HG02973 (cell line): ENCODE data around the gene PES1.
"Not testable (repeated sequence)": the region's sequence is repeated elsewhere in the genome, so short reads cannot be mapped to it uniquely, and the experiment has no call there.

ENCODE experiments used
- ATAC-seq: cut with Tn5 transposase; IDR thresholded peaks from one replicate; pipeline ENCODE4 v1.9.1; 2021; ENCODE audit warnings: moderate library complexity; ENCODE audit not compliant: unreplicated experiment

Gene PES1

DNA sequence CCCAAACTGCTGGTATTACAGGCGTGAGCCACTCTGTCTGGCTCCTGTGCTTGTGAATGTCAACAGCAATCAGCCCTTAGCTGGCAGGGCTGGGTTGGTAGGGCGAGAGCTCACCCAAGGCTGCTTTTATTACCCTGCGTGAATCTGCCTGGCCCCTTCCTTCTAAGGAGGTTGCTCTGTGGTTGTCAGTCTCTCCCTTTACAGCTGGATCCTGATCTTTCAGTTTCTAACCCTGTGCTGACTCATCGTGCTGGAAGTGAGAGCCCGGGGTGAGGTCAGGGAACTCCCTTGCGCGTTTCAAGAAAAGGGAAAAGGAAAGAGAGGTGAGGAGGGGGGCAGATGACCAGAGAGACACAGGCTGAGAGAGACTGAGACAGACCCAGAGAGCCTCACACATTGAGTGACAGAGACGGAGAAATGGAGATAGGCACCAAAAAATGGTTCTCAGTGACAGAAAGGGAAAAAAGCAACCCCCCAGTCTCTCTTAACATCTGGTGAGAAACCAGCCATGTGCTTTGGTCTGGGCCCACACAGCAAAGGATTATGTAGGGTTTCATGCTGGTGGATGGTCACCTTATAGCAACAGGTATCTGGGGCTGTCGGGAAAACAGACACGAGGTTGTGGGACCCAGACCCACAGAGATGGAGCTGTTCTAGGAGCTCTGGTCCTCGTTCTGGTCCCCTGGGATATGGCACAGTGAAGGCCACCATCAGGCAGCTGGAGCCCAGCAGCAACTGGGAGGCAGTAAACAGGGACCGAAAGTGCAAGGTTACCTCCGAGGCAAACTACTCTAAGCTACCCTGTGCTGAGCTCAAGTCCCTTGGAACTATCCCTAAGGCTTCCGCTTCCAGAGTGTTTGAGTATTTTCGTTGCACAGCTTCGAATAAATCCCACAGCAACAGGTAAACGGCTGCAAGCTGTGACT, 17.8 kb upstream of the PES1 start:
- ATAC-seq = no peak

DNA sequence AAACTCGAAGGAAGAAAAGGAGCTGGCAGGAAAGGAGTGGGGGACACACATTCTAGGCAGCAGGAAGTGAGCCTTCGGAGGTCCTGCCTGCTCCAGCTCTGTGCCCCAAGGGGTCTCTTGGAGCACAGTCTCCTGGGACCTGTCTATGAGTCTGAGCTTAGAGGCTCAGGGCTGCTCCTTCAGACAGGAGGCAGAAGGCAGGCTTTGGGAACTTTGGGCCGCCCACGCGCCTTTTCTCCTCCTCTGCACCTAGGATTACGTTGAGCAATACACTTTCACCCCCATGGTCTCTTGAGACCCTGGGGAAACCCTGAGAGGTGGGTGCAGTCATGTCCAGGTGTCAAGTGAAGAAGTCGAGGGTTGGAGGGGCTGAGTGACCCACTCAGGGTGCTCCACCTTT, 16.2 kb upstream of the PES1 start:
- no peak for ATAC-seq

DNA sequence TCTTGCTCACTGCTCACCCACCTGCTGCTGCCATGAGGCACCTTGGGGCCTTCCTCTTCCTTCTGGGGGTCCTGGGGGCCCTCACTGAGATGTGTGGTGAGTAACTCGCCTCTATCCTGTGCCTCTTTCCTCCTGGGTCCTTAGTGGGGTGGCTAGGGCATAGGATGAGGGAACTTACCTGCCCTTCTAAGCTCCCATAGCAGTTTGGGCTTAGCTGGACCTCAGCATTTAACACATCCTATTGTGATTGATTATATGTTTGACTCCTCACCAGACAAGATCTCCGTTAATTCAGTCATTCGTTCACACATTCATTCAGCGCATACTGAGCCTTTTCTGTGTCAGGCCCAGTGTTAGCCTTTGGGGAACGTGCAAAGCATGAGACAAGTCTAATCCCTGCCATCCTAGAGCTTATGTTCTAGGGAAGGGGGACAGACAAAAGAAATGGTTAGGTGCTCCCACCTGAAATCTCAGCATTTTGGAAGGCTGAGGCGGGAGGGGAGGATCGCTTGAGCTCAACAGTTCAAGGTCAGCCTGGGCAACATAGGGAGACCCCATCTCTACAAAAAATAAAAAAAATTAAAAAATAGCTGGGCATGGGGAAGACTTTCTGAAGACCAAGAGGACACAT, 15.7 kb upstream of the PES1 start:
- no peak for ATAC-seq

DNA sequence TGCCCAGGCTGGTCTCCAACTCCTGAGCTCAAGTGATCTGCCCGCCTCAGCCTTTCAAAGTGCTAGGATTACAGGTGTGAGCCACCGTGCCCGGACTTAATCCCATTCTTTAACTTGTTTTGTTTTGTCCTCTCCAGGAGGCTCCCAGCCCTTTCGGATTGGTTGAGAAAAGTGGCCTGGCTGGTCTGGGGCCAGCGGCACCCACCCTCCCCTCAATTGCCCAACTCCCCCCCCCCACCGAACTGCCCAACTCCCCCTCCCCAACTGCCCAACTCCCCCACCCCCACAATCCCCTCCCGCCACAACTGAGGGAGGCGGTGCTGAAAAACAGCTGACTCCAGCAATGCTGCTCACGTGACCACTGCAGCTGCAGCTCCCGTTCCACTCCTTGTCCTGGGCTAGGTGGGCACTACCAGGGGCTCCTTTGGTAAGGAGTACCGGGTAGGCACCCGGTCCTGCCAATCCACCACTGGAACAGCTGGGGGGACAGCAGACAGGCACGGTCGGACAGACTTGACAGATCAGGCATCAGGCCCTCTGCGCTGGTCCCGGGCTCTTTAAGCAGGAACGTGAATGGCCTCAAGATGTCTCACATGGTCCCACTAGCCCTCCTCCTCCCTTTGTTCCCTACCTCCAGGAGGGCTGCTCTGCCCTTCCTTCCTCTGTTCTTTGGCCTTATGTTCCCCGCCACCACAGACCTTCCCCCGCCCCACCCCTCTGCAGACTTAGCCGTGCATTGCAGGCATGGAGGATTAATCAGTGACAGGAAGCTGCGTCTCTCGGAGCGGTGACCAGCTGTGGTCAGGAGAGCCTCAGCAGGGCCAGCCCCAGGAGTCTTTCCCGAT, 15.0 kb upstream of the PES1 start, which contains the start of gene TCN2:
Gene TCN2 (plus strand): TSS at position 720 of the 845 bp plus-strand sequence. CDS start 158 bp downstream, outside the sequence.
- no peak for ATAC-seq

DNA sequence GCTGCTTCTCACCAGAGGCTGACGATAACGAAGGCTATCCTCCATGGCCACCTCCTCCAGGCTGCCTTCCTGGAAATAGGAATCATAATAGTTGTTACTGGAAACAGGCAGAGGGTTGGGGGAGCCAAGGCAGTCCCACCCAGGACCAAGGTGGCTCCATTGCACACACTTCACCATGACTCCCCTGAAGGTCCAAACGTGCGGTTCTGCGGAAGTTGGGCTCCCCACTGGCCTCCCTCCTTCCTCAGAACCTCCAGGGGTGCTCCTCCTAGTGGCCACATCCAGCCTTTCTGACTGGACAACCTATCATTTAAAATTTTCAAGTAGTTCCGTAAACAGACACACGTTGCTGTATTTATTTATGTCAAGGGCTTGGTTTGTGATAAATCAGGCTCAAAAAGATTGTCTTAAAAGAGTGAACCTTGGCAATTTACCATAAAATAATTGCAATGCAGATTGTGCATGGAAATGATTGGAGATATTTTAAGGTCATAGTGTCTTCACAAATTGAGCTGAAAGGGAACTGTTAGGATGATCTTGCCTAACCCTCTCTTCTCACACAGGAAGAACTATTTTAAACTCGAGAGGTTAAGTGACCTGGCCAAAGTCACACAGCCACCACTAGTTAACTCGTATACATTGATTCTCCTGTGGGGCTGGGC, 13.9 kb upstream of the PES1 start:
- ATAC-seq = no peak

DNA sequence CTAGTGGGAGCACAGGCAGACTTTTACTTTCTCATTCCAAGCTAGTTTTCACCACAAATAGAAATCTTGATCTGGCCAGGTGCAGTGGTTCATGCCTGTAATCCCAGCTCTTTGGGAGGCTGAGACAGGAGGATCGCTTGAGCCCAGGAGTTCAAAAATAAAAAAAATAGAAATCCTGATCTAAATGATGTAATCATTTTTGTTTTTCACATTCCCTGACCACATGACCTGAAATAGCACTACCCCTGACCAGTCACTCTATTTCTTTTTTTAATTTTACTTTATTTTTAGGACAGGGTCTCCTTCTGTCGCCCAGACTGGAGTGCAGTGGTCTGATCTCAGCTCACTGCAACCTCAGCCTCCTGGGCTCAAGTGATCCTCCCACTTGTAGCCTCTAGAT, 13.0 kb upstream of the PES1 start:
- ATAC-seq = no peak

GRCh38 chr22:30603801-30604200, 12.1 kb upstream of the PES1 start:
- no peak for ATAC-seq

DNA sequence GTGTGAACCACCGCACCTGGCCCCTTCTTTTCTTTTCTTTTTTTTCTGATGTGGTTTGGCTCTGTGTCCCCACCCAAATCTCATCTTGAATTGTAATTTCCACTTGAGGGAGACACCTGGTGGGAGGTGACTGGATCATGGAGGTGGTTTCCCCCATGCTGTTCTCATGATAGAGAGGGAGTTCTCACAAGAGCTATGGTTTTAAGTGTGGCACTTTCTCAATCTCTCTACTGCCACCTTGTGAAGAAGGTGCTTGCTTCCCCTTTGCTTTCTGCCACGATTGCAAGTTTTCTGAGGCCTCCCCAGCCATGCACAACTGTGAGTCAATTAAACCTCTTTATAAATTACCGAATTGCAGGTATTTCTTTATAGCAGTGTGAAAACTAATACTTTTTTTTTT, 10.3 kb upstream of the PES1 start:
- no peak for ATAC-seq

DNA sequence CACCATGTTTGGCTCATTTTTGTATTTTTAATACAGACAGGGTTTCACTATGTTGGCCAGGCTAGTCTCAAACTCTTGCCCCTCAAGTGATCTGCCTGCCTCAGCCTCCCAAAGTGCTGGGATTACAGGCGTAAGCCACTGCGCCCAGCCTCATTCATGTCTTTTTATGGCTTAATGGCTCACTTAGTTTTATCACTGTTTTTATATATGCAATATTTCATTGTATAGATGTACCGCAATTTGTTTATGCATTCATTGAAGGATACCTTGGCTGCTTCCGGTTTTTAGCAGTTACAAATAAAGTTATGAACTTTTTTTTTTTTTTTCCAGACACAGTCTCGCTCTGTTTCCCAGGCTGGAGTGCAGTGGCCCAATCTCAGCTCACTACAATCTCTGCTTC, 9.8 kb upstream of the PES1 start:
- no peak for ATAC-seq

DNA sequence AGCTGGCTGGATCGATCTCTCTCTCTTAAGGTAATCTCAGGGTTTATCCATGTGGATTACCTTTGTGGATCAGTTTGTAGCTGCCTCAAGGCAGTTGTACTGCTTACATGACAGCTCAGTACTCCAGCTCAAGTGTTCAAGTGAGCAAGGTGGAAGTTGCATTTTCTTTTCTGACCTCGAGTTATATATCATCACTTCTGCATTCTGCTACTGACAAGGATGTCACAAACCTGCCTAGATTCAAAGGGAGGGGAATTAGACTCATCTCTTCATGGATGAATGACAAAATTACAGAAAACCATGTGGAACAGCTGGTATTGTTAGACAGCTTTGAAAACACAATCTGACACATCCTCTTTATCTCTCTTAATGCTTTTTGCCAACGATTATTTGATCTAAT, 9.2 kb upstream of the PES1 start:
- ATAC-seq = no peak

DNA sequence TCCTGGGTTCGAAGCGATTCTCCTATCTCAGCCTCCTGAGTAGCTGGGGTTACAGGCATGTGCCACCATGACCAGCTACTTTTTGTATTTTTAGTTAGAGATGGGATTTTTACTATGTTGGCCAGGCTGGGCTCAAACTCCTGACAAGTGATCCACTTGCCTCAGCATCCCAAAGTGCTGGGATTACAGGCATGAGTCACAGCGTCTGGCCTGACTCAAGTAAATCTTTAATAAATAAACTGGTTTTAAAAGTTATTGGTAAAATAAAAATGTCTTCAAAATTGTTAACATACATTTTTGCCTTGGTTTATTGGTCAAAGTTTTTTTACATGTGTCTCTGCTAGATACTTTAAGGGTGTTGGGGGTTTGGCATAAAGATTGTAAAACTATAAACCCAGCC, 7.3 kb upstream of the PES1 start:
- ATAC-seq = no peak

GRCh38 chr22:30596886-30597285, 5.2 kb upstream of the PES1 start:
- ATAC-seq = no peak

- no peak for ATAC-seq
Observed at GRCh38 chr22:30596199-30596598, 4.5 kb upstream of the PES1 start.

DNA sequence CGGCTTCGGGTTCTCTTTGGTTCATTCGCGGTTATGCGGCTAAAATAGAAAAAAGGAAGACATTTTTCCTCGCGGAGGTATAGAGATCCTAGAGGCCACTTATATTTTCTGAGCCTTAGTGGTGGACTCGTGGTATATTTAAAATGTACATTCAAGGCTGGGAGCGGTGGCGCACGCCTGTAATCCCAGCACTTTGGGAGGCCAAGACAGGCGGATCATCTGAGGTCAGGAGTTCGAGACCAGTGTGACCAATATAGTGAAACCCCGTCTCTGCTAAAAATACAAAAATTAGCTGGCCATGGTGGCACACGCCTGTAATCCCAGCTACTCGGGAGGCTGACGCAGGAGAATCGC, 627 bp upstream of the PES1 start:
- not testable (repeated sequence) for ATAC-seq

DNA sequence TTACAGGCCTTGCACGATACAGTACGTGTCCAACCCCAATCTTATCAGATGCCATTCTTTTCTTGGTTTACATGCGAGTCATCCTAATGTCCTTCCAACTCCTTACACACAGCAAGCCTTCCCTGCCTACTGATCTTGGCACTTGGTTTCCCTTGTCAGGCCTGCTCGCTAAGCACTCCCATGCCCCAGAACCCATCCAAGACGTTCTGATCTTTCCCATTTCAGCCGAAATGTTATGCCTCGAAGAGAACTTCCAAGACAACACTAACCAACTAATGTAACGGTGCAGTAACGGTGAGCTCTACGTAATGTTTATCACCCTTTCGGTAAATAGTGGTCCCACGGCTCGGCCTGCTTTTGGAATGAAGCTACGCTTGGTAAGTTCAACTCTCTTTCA, 521 bp downstream of the PES1 start:
- no peak for ATAC-seq

GRCh38 chr22:30586414-30586813, 5.3 kb downstream of the PES1 start:
- no peak for ATAC-seq

GRCh38 chr22:30584441-30584840, 7.3 kb downstream of the PES1 start:
- no peak for ATAC-seq

DNA sequence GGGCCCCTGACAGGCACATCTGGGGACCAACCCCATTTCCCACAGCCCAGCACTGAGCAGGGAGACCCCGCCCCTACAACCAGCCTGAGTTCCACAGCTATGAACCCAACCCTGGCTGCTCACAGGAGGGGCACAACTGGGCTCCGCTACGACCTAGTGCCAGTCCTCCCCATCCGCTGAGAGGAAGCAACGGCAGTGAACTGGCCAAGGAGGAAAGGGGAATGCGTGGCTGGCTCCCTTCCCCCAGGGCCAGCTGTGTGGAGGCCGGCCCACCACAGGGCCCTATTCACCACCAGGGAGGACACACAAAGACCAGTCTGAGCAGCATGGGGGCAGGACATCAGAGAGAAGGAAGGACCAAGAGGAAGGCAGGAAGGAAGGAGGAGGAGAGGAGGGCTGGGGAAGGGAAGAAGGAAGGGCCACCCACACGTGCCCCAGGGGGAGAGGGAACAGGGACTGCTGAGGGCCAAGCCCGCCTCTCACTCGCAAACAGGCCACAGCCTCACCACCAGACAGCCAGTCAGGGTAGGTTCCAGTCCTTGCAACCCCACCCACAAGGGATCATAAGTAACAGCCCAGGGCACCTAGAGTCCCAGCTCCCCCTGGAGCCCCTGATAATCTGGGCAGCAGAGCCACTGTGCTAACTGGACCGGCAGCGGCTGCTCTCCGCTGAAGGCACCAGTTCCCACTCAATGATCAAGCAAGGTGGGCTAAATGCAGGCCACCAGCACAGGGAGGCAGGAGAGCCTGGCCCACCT, 8.7 kb downstream of the PES1 start:
- ATAC-seq = no peak

- no peak for ATAC-seq
Observed at GRCh38 chr22:30582051-30582450, 9.7 kb downstream of the PES1 start.

- ATAC-seq = no peak
Observed at GRCh38 chr22:30580896-30581295, 10.8 kb downstream of the PES1 start.
